Stimulated activated naive CD8-positive, alpha-beta T cell treated with anti-CD3 and anti-CD28 coated beads, Interleukin-15, amount 100 ng/mL, for 72 hours (primary cell): ENCODE data around the gene GABBR2.
A peak's percentile ranks its signal among the peaks of the same experiment; 100 is the strongest.

ENCODE experiments used
- ATAC-seq: fragments of 150-1000 bp; cut with Tn5 transposase; 2 replicates; pipeline ENCODE4 v1.10.0; 2021; ENCODE audit warnings: mild to moderate bottlenecking, moderate library complexity
- DNase-seq, 2 donors: peaks; one replicate each; pipeline ENCODE4 v3.0.0; 2021 to 2022
- H3K27ac Mint-ChIP-seq, 2 donors: one replicate each; pipeline ENCODE4 v1.8.0; 2022; ENCODE audit warnings: mild to moderate bottlenecking in 2 of 2, mixed read lengths in 2 of 2, moderate library complexity in 2 of 2
- H3K27me3 Mint-ChIP-seq: one replicate; pipeline ENCODE4 v1.8.0; 2022; ENCODE audit warnings: mixed read lengths
- H3K4me1 Mint-ChIP-seq: one replicate; pipeline ENCODE4 v1.8.0; 2022; ENCODE audit warnings: mild to moderate bottlenecking, mixed read lengths
- H3K4me3 Mint-ChIP-seq, 2 donors: one replicate each; pipeline ENCODE4 v1.8.0; 2022; ENCODE audit warnings: mild to moderate bottlenecking in 2 of 2, mixed read lengths in 2 of 2, moderate library complexity in 1 of 2
- H3K9me3 Mint-ChIP-seq, 2 donors: one replicate each; pipeline ENCODE4 v1.8.0; 2022; ENCODE audit warnings: mixed read lengths in 2 of 2

The GABBR2 gene

GRCh38 chr9:98550206-98550820 is 158.4 kb downstream of the GABBR2 start:
- Mint-ChIP-seq H3K4me3 (no peak overlapping the region), H3K27ac (no peak overlapping the region), H3K9me3 (no peaks in the 10 kb centered on the region), H3K27me3 (peaks cover under 1% of the 10 kb centered on the region), H3K4me1 (no peaks in the 10 kb centered on the region)
- DNase-seq = no peak
- no peak for ATAC-seq

DNA sequence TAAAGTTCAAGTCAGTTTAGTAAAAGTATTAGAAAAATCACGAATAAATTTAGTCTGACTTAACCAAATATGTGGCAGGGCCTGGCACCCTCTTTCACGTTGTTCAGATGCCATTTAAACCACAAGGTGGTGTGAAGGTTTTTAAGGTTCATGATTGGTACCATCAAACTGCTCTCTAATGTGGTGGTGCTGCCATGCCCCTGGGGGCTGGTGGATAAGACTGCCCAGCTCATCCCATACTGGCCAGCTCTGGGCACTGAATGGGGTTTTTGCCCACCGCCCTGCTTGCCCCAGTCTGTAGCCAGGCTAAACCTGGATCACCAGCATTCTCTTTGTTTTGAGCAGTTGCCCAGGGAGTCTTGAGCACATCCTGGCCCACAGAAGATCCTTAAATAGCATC is 159.3 kb downstream of the GABBR2 start:
- H3K4me3 Mint-ChIP-seq = no peak overlapping the region
- no peaks in the 10 kb centered on the region for H3K4me1 Mint-ChIP-seq
- H3K9me3 Mint-ChIP-seq = no peaks in the 10 kb centered on the region
- no peak for ATAC-seq
- no peak overlapping the region for H3K27ac Mint-ChIP-seq
- DNase-seq = no peak
- H3K27me3 Mint-ChIP-seq = no peaks in the 10 kb centered on the region

DNA sequence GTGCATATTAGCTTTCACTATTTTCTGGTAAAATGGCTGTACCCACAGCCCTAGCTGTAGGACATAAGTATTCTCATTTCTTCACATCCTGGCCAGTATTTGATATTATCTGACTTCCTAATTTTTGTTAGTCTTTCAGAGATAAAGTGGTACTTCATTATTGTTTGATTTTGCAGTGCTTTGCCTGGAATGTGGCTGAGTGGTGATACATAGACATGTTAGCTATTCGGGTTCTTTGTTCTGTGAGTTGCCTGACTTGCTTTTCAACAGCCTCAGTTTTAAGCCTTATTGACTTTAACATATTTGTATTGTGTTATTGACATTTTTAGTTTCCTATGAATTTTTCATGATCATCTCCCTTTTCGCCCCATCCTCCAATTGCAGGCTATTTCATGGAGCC is 161.1 kb downstream of the GABBR2 start:
- no peak overlapping the region for H3K27ac Mint-ChIP-seq
- H3K9me3 Mint-ChIP-seq = no peaks in the 10 kb centered on the region
- H3K27me3 Mint-ChIP-seq = no peaks in the 10 kb centered on the region
- no peaks in the 10 kb centered on the region for H3K4me1 Mint-ChIP-seq
- DNase-seq = no peak
- H3K4me3 Mint-ChIP-seq = no peak overlapping the region
- ATAC-seq = no peak

DNA sequence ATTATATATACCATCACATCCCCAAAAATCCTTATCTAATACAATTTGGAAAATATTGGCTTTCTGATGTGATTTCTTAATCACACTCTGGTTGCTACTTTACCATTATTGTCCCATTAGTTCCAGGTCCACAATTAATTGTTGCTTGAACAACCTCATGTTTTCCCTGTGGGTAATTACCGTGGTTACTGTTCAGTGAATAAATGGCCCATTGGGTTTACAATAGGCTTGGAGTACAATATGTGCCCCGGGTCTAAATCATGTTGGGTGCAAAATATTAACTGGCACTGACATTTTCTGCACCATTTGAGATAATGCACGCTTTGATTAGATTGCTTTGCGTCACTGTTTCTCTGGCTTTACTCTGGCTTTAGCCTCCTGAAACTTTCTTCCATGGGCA is 163.7 kb downstream of the GABBR2 start:
- ATAC-seq = no peak
- H3K4me3 Mint-ChIP-seq = no peak overlapping the region
- no peaks in the 10 kb centered on the region for H3K9me3 Mint-ChIP-seq
- no peak overlapping the region for H3K27ac Mint-ChIP-seq
- DNase-seq = no peak
- peaks cover 17% of the 10 kb centered on the region for H3K27me3 Mint-ChIP-seq
- no peaks in the 10 kb centered on the region for H3K4me1 Mint-ChIP-seq

- peak overlapping the region in 1 of 2 donors; percentile 85 for H3K27ac Mint-ChIP-seq
- H3K4me1 Mint-ChIP-seq = no peaks in the 10 kb centered on the region
- no peaks in the 10 kb centered on the region for H3K9me3 Mint-ChIP-seq
- no peak for DNase-seq
- H3K27me3 Mint-ChIP-seq = peaks cover 18% of the 10 kb centered on the region
- H3K4me3 Mint-ChIP-seq = no peak overlapping the region
- no peak for ATAC-seq
These were observed 167.0 kb downstream of the GABBR2 start for GRCh38 chr9:98541684-98542230.

DNA sequence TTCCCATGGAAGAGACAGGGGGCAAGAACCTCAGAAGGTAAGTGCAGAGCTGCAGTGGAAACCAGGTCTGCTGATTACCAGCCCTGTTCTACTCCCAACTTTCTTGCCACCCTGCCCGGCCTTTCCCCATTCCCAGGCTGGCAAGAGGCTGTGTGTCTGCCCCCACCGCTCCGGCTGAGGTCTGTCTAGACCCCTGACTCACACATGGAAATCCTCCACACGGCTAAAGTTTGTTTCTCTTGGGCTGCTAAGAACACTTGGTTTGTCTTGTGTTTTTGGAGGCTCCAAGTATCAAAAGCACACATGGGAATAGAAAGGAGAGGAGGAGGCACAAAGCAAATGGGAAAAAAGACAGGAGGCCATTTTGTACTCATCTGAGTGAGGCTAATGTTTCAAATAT is 168.3 kb downstream of the GABBR2 start:
- ATAC-seq (no peak), DNase-seq (no peak)
- no peaks in the 10 kb centered on the region for H3K4me1 Mint-ChIP-seq
- peaks cover 18% of the 10 kb centered on the region for H3K27me3 Mint-ChIP-seq
- no peaks in the 10 kb centered on the region for H3K9me3 Mint-ChIP-seq
- H3K4me3 Mint-ChIP-seq = no peak overlapping the region
- H3K27ac Mint-ChIP-seq = no peak overlapping the region

- no peaks in the 10 kb centered on the region for H3K9me3 Mint-ChIP-seq
- H3K27ac Mint-ChIP-seq = no peak overlapping the region
- no peaks in the 10 kb centered on the region for H3K4me1 Mint-ChIP-seq
- ATAC-seq (no peak), DNase-seq (no peak)
- peaks cover 18% of the 10 kb centered on the region for H3K27me3 Mint-ChIP-seq
- no peak overlapping the region for H3K4me3 Mint-ChIP-seq
These were observed 168.8 kb downstream of the GABBR2 start for GRCh38 chr9:98539954-98540353.

DNA sequence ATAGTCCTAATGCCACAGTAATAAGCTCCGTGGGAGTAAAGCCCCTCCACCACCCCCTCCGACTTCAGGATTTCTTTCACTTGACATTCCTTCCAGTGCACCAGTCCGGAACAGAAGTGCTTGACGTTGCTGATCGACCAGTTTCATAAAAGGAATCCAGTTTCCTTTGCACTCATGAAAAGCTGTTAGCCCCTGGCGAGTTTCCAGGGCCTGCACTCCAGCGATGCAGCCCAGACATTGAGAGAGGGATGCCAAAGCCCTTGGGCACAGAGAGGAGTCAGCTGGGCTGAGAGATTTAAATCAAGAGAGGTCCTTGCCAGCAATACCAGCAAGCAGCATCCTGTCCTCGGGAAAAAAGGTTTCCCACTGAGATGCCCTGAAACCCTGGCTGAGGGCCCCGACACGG is 170.1 kb downstream of the GABBR2 start:
- Mint-ChIP-seq H3K9me3 (no peaks in the 10 kb centered on the region), H3K27me3 (peaks cover 23% of the 10 kb centered on the region), H3K4me3 (no peak overlapping the region), H3K27ac (no peak overlapping the region), H3K4me1 (no peaks in the 10 kb centered on the region)
- DNase-seq = no peak
- ATAC-seq = no peak

GRCh38 chr9:98538203-98538602 is 170.5 kb downstream of the GABBR2 start:
- Mint-ChIP-seq H3K4me3 (no peak overlapping the region), H3K4me1 (no peaks in the 10 kb centered on the region), H3K27ac (no peak overlapping the region), H3K9me3 (no peaks in the 10 kb centered on the region), H3K27me3 (peaks cover 27% of the 10 kb centered on the region)
- DNase-seq (no peak), ATAC-seq (no peak)

DNA sequence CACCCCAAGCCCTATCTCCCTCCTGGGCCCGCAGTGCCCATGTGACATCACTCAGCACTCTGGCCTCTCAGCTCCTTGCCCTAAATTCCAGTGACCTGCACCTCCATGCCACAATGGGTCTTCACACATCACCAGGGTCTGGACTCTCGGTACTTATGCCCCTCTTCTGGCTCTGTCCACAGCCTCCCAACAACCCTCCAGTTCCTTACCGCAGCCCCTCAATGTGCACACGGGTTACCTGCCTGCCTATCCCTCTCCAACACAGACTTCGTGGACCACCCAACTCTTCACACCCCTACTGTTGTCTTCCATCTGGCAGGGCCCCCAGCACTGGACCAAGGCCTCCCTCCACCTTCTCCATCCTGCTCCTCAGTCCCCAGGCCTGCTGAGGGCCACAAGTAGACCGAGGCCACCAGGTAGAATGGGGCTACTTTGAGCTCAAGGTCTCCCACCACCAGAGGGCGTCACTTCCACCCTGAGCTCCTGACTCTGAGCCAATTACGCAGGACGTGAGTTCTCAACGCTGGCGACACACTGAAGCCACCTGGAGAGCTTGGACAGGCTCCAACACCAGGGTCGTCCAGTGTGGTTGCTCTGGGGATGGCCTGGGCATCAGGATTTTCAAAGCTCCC is 172.1 kb downstream of the GABBR2 start:
- H3K27me3 Mint-ChIP-seq = peaks cover 26% of the 10 kb centered on the region
- H3K27ac Mint-ChIP-seq = peak overlapping the region in 1 of 2 donors; percentile 29
- ATAC-seq = peak; percentile 40
- peak; percentile 14 to 23 for DNase-seq
- H3K9me3 Mint-ChIP-seq = no peaks in the 10 kb centered on the region
- no peak overlapping the region for H3K4me3 Mint-ChIP-seq
- H3K4me1 Mint-ChIP-seq = no peaks in the 10 kb centered on the region

DNA sequence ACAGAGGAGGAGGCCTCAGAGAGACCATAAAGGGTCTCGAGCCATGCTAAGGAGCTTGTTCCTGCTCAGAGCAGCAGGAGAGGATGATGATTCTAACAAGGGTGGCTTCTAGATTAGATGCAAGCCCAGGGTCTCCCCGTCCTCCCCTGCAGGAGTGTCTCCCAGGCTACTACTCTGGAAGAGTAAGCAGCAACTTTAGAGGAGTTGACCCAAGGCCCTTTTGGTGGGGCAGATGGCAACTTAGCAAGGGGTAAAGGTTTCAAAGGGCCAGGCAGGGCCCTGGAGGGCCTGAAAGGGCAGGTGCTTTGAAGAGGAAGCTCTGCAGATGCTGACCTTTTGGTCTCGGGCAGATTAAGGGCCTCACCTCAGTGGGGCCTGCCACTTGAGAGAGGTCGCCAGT is 174.9 kb downstream of the GABBR2 start:
- no peak for ATAC-seq
- Mint-ChIP-seq H3K27me3 (peaks cover 19% of the 10 kb centered on the region), H3K4me3 (no peak overlapping the region), H3K27ac (no peak overlapping the region), H3K9me3 (no peaks in the 10 kb centered on the region), H3K4me1 (no peaks in the 10 kb centered on the region)
- no peak for DNase-seq

DNA sequence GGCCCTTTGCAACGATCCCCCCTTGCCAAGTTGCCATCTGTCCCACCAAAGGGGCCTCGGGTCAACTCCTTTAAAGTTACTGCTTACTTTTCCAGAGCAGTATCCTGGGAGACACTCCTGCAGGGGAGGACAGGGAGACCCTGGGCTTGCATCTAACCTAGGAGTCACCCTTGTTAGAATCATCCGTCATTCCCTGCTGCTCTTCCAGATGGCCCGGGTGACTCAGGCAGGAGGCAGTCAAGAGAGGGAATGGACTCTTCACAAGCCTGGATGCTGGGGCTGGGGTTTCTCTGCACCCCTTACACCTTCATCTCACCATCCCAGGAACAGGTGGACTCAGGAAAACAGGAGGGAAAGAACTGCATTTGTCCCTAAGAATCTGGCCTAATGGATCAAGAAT is 175.6 kb downstream of the GABBR2 start:
- H3K27ac Mint-ChIP-seq = no peak overlapping the region
- no peak overlapping the region for H3K4me3 Mint-ChIP-seq
- H3K9me3 Mint-ChIP-seq = no peaks in the 10 kb centered on the region
- no peaks in the 10 kb centered on the region for H3K4me1 Mint-ChIP-seq
- H3K27me3 Mint-ChIP-seq = peaks cover 19% of the 10 kb centered on the region
- no peak for DNase-seq
- ATAC-seq = no peak

GRCh38 chr9:98532574-98532973 is 176.2 kb downstream of the GABBR2 start:
- ATAC-seq (no peak), DNase-seq (no peak)
- Mint-ChIP-seq H3K4me1 (no peaks in the 10 kb centered on the region), H3K4me3 (no peak overlapping the region), H3K27me3 (peaks cover 19% of the 10 kb centered on the region), H3K9me3 (no peaks in the 10 kb centered on the region), H3K27ac (no peak overlapping the region)

GRCh38 chr9:98532147-98532546 is 176.6 kb downstream of the GABBR2 start:
- ATAC-seq = no peak
- no peaks in the 10 kb centered on the region for H3K4me1 Mint-ChIP-seq

DNA sequence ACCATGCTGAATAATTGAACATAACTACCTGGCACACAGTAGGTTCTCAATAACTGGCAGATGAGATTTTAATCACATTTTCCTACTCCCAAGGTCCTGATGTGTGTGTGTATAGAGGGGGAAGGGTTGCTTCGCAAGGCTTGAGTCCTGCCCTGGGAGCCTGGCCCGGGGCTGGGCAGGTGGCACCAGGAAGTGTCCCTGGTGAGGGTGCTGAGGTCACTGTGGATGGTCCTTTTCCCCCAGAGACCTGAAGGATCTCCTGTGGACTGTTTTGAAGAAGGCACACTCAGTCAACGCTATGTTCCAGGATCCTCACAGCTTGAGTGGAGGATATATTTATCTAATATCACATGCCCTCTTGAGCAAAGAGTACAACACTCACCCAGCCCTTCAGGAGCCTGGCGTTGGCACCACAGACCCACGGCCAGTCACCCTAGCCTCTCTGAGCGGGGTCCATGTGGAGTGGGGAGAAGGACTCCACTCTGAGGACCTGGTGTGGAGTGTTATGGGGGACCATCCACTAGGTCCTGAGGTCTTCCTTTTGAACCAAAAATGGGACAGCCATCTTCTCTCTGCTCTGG is 177.8 kb downstream of the GABBR2 start:
- no peak for DNase-seq
- Mint-ChIP-seq H3K9me3 (no peaks in the 10 kb centered on the region), H3K27me3 (peaks cover 28% of the 10 kb centered on the region), H3K4me1 (no peaks in the 10 kb centered on the region), H3K4me3 (no peak overlapping the region), H3K27ac (no peak overlapping the region)
- ATAC-seq = no peak

More at GRCh38 chr9:98532147-98532546, 176.6 kb downstream of the GABBR2 start:
- Mint-ChIP-seq H3K27me3 (peaks cover 19% of the 10 kb centered on the region), H3K4me3 (no peak overlapping the region), H3K9me3 (no peaks in the 10 kb centered on the region), H3K27ac (no peak overlapping the region)
- DNase-seq = no peak

DNA sequence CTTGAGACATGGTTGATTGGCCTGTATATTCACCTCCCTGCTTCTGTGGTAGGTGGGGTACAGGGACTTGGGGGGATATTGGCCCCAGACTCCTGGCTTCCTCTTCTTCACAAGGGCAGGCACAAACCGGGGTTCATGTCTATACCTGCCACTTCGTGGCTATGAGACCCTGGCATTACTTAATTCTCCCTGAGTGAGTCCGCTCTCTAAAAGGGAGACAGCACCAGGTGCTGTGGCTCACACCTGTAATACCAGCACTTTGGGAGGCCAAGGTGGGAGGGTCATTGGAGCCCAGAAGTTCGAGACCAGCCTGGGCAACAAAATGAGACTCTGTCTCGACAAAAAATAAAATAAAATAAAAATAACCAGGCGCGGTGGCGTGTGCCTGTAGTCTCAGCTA is 178.5 kb downstream of the GABBR2 start:
- ATAC-seq (no peak), DNase-seq (no peak)
- Mint-ChIP-seq H3K27ac (no peak overlapping the region), H3K27me3 (peaks cover 34% of the 10 kb centered on the region), H3K9me3 (no peaks in the 10 kb centered on the region), H3K4me1 (no peaks in the 10 kb centered on the region), H3K4me3 (no peak overlapping the region)
